ENCODE data around the gene CHRNA9.

GRCh38 chr4:40340030-40340429, 4.9 kb downstream of the CHRNA9 start:
- TF ChIP-seq, protein P1, sequence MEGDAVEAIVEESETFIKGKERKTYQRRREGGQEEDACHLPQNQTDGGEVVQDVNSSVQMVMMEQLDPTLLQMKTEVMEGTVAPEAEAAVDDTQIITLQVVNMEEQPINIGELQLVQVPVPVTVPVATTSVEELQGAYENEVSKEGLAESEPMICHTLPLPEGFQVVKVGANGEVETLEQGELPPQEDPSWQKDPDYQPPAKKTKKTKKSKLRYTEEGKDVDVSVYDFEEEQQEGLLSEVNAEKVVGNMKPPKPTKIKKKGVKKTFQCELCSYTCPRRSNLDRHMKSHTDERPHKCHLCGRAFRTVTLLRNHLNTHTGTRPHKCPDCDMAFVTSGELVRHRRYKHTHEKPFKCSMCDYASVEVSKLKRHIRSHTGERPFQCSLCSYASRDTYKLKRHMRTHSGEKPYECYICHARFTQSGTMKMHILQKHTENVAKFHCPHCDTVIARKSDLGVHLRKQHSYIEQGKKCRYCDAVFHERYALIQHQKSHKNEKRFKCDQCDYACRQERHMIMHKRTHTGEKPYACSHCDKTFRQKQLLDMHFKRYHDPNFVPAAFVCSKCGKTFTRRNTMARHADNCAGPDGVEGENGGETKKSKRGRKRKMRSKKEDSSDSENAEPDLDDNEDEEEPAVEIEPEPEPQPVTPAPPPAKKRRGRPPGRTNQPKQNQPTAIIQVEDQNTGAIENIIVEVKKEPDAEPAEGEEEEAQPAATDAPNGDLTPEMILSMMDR (IDR thresholded peaks at IDR 0.05; ENCODE audit: insufficient read depth, low read depth, low read length), result no peak
- TF ChIP-seq EZH2 (IDR thresholded peaks at IDR 0.05; ENCODE audit: insufficient read depth, low read length), result no peak

Data from astrocyte (in vitro differentiated cells and primary cell).